ENCODE data around the gene MYL7. TPM values are rescaled to one million over a fixed set of nuclear protein-coding genes. Genes with fewer than 3 reads are reported as not detected.

Gene MYL7
- total and polyA plus RNA-seq, 2 of the 4 experiments (the other 2 are of a cell fraction): 0.24 TPM; not detected in 1

- no peak overlapping the region for H3K4me2 ChIP-seq (ENCODE audit: low read depth, low read length)
- dilution Hi-C loops (cut with HindIII; ENCODE audit: low sequenced_read_pairs, unreplicated experiment) (no loop called here), in situ Hi-C loops (cut with MboI; ENCODE audit: low sequenced_read_pairs) (no loop called here), intact Hi-C loops (cut with micrococcal nuclease) (no loop called here)
- TF ChIP-seq, protein P1, sequence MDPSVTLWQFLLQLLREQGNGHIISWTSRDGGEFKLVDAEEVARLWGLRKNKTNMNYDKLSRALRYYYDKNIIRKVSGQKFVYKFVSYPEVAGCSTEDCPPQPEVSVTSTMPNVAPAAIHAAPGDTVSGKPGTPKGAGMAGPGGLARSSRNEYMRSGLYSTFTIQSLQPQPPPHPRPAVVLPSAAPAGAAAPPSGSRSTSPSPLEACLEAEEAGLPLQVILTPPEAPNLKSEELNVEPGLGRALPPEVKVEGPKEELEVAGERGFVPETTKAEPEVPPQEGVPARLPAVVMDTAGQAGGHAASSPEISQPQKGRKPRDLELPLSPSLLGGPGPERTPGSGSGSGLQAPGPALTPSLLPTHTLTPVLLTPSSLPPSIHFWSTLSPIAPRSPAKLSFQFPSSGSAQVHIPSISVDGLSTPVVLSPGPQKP (IDR thresholded peaks at IDR 0.05; ENCODE audit: borderline replicate concordance, low read depth, low read length): no peak
- TF ChIP-seq RFX5 (IDR thresholded peaks at IDR 0.05; ENCODE audit: low read depth, low read length): no peak
- TF ChIP-seq MAZ (IDR thresholded peaks at IDR 0.05; ENCODE audit: borderline replicate concordance, low read depth, low read length): no peak
- no peak for TF ChIP-seq NFE2L2 (IDR thresholded peaks at IDR 0.05; ENCODE audit: low read depth, low read length)
- TF ChIP-seq CHD1 (IDR thresholded peaks at IDR 0.05; ENCODE audit: low read depth, low read length): no peak
- TF ChIP-seq RAD21 (IDR thresholded peaks at IDR 0.05; ENCODE audit: low read length): no peak
- H3K23ac ChIP-seq (ENCODE audit: low read depth, low read length): no peak overlapping the region
- H3K9me1 ChIP-seq (ENCODE audit: insufficient read depth, low read length): no peaks in the 10 kb centered on the region
- H4K5ac ChIP-seq (ENCODE audit: low read depth, low read length): no peak overlapping the region
- H2BK120ac ChIP-seq (ENCODE audit: low read depth, low read length): no peak overlapping the region
- no peak overlapping the region for H2AFZ ChIP-seq (replicated peaks; ENCODE audit: low read length, poor library complexity)
- ATAC-seq (ENCODE audit: low read depth) (no peak), DNase-seq (no peak)
- no peak overlapping the region for H4K8ac ChIP-seq (ENCODE audit: low read depth in 2 of 2, low read length in 2 of 2)
- no peaks in the 10 kb centered on the region for H3K9me3 ChIP-seq (ENCODE audit: control insufficient read depth, insufficient read depth, low read length)
- no peak overlapping the region for H3K9ac ChIP-seq (ENCODE audit: low read depth, low read length)
- peaks cover 6% of the 10 kb centered on the region; the same call in 1 of the 2 replicates for H3K27me3 ChIP-seq (ENCODE audit: control insufficient read depth, insufficient read depth, low read length)
- no peak overlapping the region for H3K14ac ChIP-seq (replicated peaks; ENCODE audit: low read depth, low read length)
- no peaks in the 10 kb centered on the region for H3K36me3 ChIP-seq (ENCODE audit: control insufficient read depth, insufficient read depth, low read length)
- no peak overlapping the region for H2BK15ac ChIP-seq (ENCODE audit: low read depth, low read length)
- no peak overlapping the region for H2AK9ac ChIP-seq (replicated peaks; ENCODE audit: low read depth, low read length, poor library complexity)
- WGBS, 2 experiments (ENCODE audit: extremely low coverage in 2 of 2, insufficient read length in 1 of 2): 81% methylated on average over 5 of the region's 8 CpGs; no CpG with 5 or more reads in 1 of the 2 experiments
- CTCF ChIA-PET: no interaction called here
- H2AK5ac ChIP-seq (ENCODE audit: low read depth, low read length): no peak overlapping the region
- H3K79me1 ChIP-seq (ENCODE audit: low read depth in 1 of 2, low read length in 2 of 2): no peaks in the 10 kb centered on the region
- no peak overlapping the region for H4K91ac ChIP-seq (ENCODE audit: insufficient read depth, low read depth, low read length)
- H4K20me1 ChIP-seq (ENCODE audit: insufficient read depth, low read length): no peaks in the 10 kb centered on the region
- no peak overlapping the region for H3K18ac ChIP-seq (ENCODE audit: low read depth, low read length)
- H3K4me3 ChIP-seq (ENCODE audit: insufficient read depth, low read depth, low read length): no peak overlapping the region
- POLR2A ChIA-PET (ENCODE audit: unreplicated experiment): no interaction called here
- no peak overlapping the region for H3K27ac ChIP-seq (ENCODE audit: insufficient read depth, low read length)
- no peak overlapping the region for H2BK20ac ChIP-seq (ENCODE audit: low read depth, low read length)
- H3K4me1 ChIP-seq (ENCODE audit: control insufficient read depth, insufficient read depth, low read length): no peaks in the 10 kb centered on the region
- no TSS peak for BruUV-seq (replicated peaks)
- H3K56ac ChIP-seq (ENCODE audit: extremely low read depth, insufficient read depth, low read length): no peak overlapping the region
- H3K4ac ChIP-seq (ENCODE audit: low read depth, low read length): no peak overlapping the region
- H2BK5ac ChIP-seq (ENCODE audit: low read depth, low read length, poor library complexity, severe bottlenecking): no peak overlapping the region
These were observed 2.4 kb downstream of the MYL7 start for GRCh38 chr7:44138698-44139097.
